SK-N-SH treated with all-trans-retinoic acid at 6 μM for 48 hours (cell line): ENCODE data around the gene CDC42BPB.

Source experiments
- ATAC-seq: fragments of 200-7000 bp; cut with Tn5 transposase; 3 replicates; pipeline ENCODE4 v1.9.1; 2020; ENCODE audit warnings: mild to moderate bottlenecking, moderate library complexity
- BACH2 ChIP-seq: fragments of 250-450 bp; sonication (Bioruptor Pico); IDR thresholded peaks from 2 replicates; pipeline ENCODE4 v1.9.0; 2021; ENCODE audit warnings: mild to moderate bottlenecking, borderline replicate concordance
- CREB5 ChIP-seq: fragments of 250-450 bp; sonication (Bioruptor Pico); IDR thresholded peaks from 2 replicates; pipeline ENCODE4 v1.5.1; 2020; ENCODE audit warnings: low read depth, mild to moderate bottlenecking, moderate library complexity
- CSDC2 ChIP-seq: fragments of 250-450 bp; sonication (Bioruptor Pico); IDR thresholded peaks from 2 replicates; pipeline ENCODE4 v1.5.0; 2020; ENCODE audit warnings: mild to moderate bottlenecking, moderate library complexity
- ESRRG ChIP-seq: fragments of 250-450 bp; sonication (Bioruptor Pico); IDR thresholded peaks from 2 replicates; pipeline ENCODE4 v1.6.1; 2021; ENCODE audit warnings: mild to moderate bottlenecking
- GLIS3 ChIP-seq: fragments of 250-450 bp; sonication (Bioruptor Pico); IDR thresholded peaks from 2 replicates; pipeline ENCODE4 v1.5.0; 2020; ENCODE audit warnings: mild to moderate bottlenecking, moderate library complexity
- ISL1 ChIP-seq: fragments of 250-450 bp; sonication (Bioruptor Pico); IDR thresholded peaks from 2 replicates; pipeline ENCODE4 v2.1.2; 2022; ENCODE audit warnings: mild to moderate bottlenecking, moderate library complexity
- OSR1 ChIP-seq: fragments of 250-450 bp; sonication (Bioruptor Pico); IDR thresholded peaks from 2 replicates; pipeline ENCODE4 v1.8.0; 2022; ENCODE audit warnings: moderate library complexity, mild to moderate bottlenecking, inconsistent platforms
- POU6F1 ChIP-seq: fragments of 250-450 bp; sonication (Bioruptor Pico); IDR thresholded peaks from 2 replicates; pipeline ENCODE4 v1.8.0; 2021; ENCODE audit warnings: low read depth, mild to moderate bottlenecking, moderate library complexity, borderline replicate concordance
- RARB ChIP-seq: fragments of 250-450 bp; sonication (Bioruptor Pico); IDR thresholded peaks from 2 replicates; pipeline ENCODE4 v1.8.0; 2021; ENCODE audit warnings: mild to moderate bottlenecking, moderate library complexity
- TCF4 ChIP-seq: fragments of 250-450 bp; sonication (Bioruptor Pico); IDR thresholded peaks from 2 replicates; pipeline ENCODE4 v1.8.0; 2021; ENCODE audit warnings: mild to moderate bottlenecking, moderate library complexity, borderline replicate concordance
- TOX ChIP-seq: fragments of 250-450 bp; sonication (Bioruptor Pico); IDR thresholded peaks from 2 replicates; pipeline ENCODE4 v1.8.0; 2021; ENCODE audit warnings: mild to moderate bottlenecking, moderate library complexity, borderline replicate concordance
- ZC3H10 ChIP-seq: fragments of 250-450 bp; sonication (Bioruptor Pico); IDR thresholded peaks from 2 replicates; pipeline ENCODE4 v1.5.1; 2021; ENCODE audit warnings: mild to moderate bottlenecking, moderate library complexity
- ZFP3 ChIP-seq: fragments of 250-450 bp; sonication (Bioruptor Pico); IDR thresholded peaks from 2 replicates; pipeline ENCODE4 v1.5.0; 2020; ENCODE audit warnings: mild to moderate bottlenecking, moderate library complexity
- ZFP30 ChIP-seq: fragments of 450-650 bp; formaldehyde crosslinking; IDR thresholded peaks from 2 replicates; pipeline ENCODE4 v1.5.0; 2022; ENCODE audit warnings: mild to moderate bottlenecking, moderate library complexity
- ZNF565 ChIP-seq: fragments of 450-650 bp; formaldehyde crosslinking; conservative IDR thresholded peaks from 2 replicates; pipeline ENCODE4 v1.5.0; 2020; ENCODE audit warnings: low read depth, mild to moderate bottlenecking, moderate library complexity
- ZNF70 ChIP-seq: fragments of 450-650 bp; formaldehyde crosslinking; IDR thresholded peaks from 2 replicates; pipeline ENCODE4 v1.5.0; 2020; ENCODE audit warnings: mild to moderate bottlenecking, moderate library complexity
- ZNF8 ChIP-seq: fragments of 450-650 bp; formaldehyde crosslinking; IDR thresholded peaks from 2 replicates; pipeline ENCODE4 v1.5.0; 2020; ENCODE audit warnings: mild to moderate bottlenecking, moderate library complexity
- TF ChIP-seq, protein P1 (sequence below): fragments of 250-450 bp; sonication (Bioruptor Pico); IDR thresholded peaks from 2 replicates; pipeline ENCODE4 v1.5.0; 2020; ENCODE audit warnings: mild to moderate bottlenecking, moderate library complexity
- TF ChIP-seq, protein P2 (sequence below): fragments of 250-450 bp; sonication (Bioruptor Pico); IDR thresholded peaks from 2 replicates; pipeline ENCODE4 v1.8.0; 2020; ENCODE audit warnings: mild to moderate bottlenecking, moderate library complexity, borderline replicate concordance
- TF ChIP-seq, protein P3 (sequence below): fragments of 250-450 bp; sonication (Bioruptor Pico); IDR thresholded peaks from 2 replicates; pipeline ENCODE4 v1.5.1; 2021; ENCODE audit warnings: mild to moderate bottlenecking, moderate library complexity

Gene CDC42BPB

GRCh38 chr14:102965971-102966655 is 91.2 kb downstream of the CDC42BPB start:
- no peak for ATAC-seq
- no peak for TF ChIP-seq BACH2 (CRISPR knock-in tag)
- TF ChIP-seq, protein P1, sequence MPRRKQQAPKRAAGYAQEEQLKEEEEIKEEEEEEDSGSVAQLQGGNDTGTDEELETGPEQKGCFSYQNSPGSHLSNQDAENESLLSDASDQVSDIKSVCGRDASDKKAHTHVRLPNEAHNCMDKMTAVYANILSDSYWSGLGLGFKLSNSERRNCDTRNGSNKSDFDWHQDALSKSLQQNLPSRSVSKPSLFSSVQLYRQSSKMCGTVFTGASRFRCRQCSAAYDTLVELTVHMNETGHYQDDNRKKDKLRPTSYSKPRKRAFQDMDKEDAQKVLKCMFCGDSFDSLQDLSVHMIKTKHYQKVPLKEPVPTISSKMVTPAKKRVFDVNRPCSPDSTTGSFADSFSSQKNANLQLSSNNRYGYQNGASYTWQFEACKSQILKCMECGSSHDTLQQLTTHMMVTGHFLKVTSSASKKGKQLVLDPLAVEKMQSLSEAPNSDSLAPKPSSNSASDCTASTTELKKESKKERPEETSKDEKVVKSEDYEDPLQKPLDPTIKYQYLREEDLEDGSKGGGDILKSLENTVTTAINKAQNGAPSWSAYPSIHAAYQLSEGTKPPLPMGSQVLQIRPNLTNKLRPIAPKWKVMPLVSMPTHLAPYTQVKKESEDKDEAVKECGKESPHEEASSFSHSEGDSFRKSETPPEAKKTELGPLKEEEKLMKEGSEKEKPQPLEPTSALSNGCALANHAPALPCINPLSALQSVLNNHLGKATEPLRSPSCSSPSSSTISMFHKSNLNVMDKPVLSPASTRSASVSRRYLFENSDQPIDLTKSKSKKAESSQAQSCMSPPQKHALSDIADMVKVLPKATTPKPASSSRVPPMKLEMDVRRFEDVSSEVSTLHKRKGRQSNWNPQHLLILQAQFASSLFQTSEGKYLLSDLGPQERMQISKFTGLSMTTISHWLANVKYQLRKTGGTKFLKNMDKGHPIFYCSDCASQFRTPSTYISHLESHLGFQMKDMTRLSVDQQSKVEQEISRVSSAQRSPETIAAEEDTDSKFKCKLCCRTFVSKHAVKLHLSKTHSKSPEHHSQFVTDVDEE (CRISPR knock-in tag) = no peak
- no peak for TF ChIP-seq ZFP3 (CRISPR knock-in tag)
- TF ChIP-seq ISL1 (CRISPR knock-in tag) = no peak
- TF ChIP-seq GLIS3 = no peak
- TF ChIP-seq OSR1 (CRISPR knock-in tag) = no peak

DNA sequence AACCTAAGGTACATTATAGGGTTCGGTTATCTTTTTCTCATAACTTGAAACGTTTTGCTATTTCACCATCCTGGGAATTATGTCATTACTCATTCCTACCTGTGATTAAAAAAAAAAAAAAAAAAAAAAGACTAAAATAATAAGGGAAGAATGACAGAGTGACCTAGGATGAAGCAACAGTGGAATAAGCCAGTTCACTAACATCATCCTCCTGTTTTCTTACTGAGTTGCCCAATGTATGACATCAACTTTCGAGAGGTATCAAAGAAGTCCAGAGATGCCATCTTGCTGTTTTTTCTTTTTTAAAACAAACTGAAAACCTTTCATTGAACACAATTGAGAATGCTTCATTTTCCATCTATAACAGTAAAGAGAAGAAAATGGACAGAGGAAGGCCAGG is 92.1 kb downstream of the CDC42BPB start:
- ATAC-seq = no peak

More for the DNA sequence above, 92.1 kb downstream of the CDC42BPB start:
- TF ChIP-seq, protein P2, sequence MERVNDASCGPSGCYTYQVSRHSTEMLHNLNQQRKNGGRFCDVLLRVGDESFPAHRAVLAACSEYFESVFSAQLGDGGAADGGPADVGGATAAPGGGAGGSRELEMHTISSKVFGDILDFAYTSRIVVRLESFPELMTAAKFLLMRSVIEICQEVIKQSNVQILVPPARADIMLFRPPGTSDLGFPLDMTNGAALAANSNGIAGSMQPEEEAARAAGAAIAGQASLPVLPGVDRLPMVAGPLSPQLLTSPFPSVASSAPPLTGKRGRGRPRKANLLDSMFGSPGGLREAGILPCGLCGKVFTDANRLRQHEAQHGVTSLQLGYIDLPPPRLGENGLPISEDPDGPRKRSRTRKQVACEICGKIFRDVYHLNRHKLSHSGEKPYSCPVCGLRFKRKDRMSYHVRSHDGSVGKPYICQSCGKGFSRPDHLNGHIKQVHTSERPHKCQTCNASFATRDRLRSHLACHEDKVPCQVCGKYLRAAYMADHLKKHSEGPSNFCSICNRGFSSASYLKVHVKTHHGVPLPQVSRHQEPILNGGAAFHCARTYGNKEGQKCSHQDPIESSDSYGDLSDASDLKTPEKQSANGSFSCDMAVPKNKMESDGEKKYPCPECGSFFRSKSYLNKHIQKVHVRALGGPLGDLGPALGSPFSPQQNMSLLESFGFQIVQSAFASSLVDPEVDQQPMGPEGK (CRISPR knock-in tag) = no peak
- TF ChIP-seq TCF4 (CRISPR knock-in tag) (no peak), ZC3H10 (no peak), OSR1 (CRISPR knock-in tag) (no peak), CSDC2 (no peak), TOX (CRISPR knock-in tag) (no peak), RARB (no peak), ZNF8 (CRISPR knock-in tag) (no peak), ESRRG (CRISPR knock-in tag) (no peak), POU6F1 (CRISPR knock-in tag) (no peak), ZFP30 (CRISPR knock-in tag) (no peak), ISL1 (CRISPR knock-in tag) (no peak), CREB5 (no peak), ZFP3 (CRISPR knock-in tag) (no peak), BACH2 (CRISPR knock-in tag) (no peak), ZNF70 (CRISPR knock-in tag) (no peak), ZNF565 (no peak)
- TF ChIP-seq, protein P1 (CRISPR knock-in tag) = no peak
- TF ChIP-seq, protein P3, sequence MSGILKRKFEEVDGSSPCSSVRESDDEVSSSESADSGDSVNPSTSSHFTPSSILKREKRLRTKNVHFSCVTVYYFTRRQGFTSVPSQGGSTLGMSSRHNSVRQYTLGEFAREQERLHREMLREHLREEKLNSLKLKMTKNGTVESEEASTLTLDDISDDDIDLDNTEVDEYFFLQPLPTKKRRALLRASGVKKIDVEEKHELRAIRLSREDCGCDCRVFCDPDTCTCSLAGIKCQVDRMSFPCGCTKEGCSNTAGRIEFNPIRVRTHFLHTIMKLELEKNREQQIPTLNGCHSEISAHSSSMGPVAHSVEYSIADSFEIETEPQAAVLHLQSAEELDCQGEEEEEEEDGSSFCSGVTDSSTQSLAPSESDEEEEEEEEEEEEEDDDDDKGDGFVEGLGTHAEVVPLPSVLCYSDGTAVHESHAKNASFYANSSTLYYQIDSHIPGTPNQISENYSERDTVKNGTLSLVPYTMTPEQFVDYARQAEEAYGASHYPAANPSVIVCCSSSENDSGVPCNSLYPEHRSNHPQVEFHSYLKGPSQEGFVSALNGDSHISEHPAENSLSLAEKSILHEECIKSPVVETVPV = no peak
